ENCODE data around the gene PYCR2.
"Not testable (repeated sequence)": the region's sequence is repeated elsewhere in the genome, so short reads cannot be mapped to it uniquely, and the experiment has no call there.

The PYCR2 gene

GRCh38 chr1:225887554-225888288 is 36.3 kb downstream of the PYCR2 start:
- not testable (repeated sequence) for H3K9me3 Mint-ChIP-seq; H3K36me3 Mint-ChIP-seq (ENCODE audit: low read depth); H3K4me3 Mint-ChIP-seq; H3K27ac Mint-ChIP-seq
- Mint-ChIP-seq H3K4me1 (ENCODE audit: low read depth) (peaks cover 11% of the 10 kb centered on the region), H3K27me3 (peaks cover 20% of the 10 kb centered on the region)
- intact Hi-C loops (cut with micrococcal nuclease) = loop anchor here (10.0 kb wide), 1 partner anchor 113 kb away; the partner anchor contains the start of gene SRP9

GRCh38 chr1:225887030-225887314 is 37.1 kb downstream of the PYCR2 start:
- Mint-ChIP-seq H3K4me1 (ENCODE audit: low read depth) (peaks cover 11% of the 10 kb centered on the region), H3K9me3 (no peaks in the 10 kb centered on the region), H3K27ac (no peak overlapping the region), H3K36me3 (ENCODE audit: low read depth) (no peaks in the 10 kb centered on the region), H3K27me3 (peaks cover 20% of the 10 kb centered on the region), H3K4me3 (no peak overlapping the region)
- intact Hi-C loops (cut with micrococcal nuclease) = loop anchor here (10.0 kb wide), 1 partner anchor 112 kb away; the partner anchor contains the start of gene SRP9

GRCh38 chr1:225886159-225887029 is 37.7 kb downstream of the PYCR2 start:
- Mint-ChIP-seq H3K36me3 (ENCODE audit: low read depth) (no peaks in the 10 kb centered on the region), H3K4me1 (ENCODE audit: low read depth) (peaks cover 15% of the 10 kb centered on the region), H3K4me3 (no peak overlapping the region), H3K27ac (no peak overlapping the region), H3K27me3 (peaks cover 20% of the 10 kb centered on the region), H3K9me3 (no peaks in the 10 kb centered on the region)
- intact Hi-C loops (cut with micrococcal nuclease) = loop anchor here (10.0 kb wide), 1 partner anchor 112 kb away; the partner anchor contains the start of gene SRP9

GRCh38 chr1:225885336-225885735 is 38.7 kb downstream of the PYCR2 start:
- intact Hi-C loops (cut with micrococcal nuclease) = loop anchor here (10.0 kb wide), 1 partner anchor 111 kb away; the partner anchor contains the start of gene SRP9
- Mint-ChIP-seq H3K4me3 (no peak overlapping the region), H3K27me3 (peaks cover 20% of the 10 kb centered on the region), H3K4me1 (ENCODE audit: low read depth) (peaks cover 26% of the 10 kb centered on the region), H3K36me3 (ENCODE audit: low read depth) (no peaks in the 10 kb centered on the region), H3K27ac (no peak overlapping the region), H3K9me3 (no peaks in the 10 kb centered on the region)

- H3K9me3 Mint-ChIP-seq = no peaks in the 10 kb centered on the region
- intact Hi-C loops (cut with micrococcal nuclease) = loop anchor here (10.0 kb wide), 1 partner anchor 109 kb away; the partner anchor contains the start of gene SRP9
- H3K36me3 Mint-ChIP-seq (ENCODE audit: low read depth) = no peaks in the 10 kb centered on the region
- peak overlapping the region; percentile 95 for H3K4me3 Mint-ChIP-seq
- H3K27ac Mint-ChIP-seq = peak overlapping the region; percentile 89
- H3K4me1 Mint-ChIP-seq (ENCODE audit: low read depth) = peaks cover 42% of the 10 kb centered on the region
- H3K27me3 Mint-ChIP-seq = peaks cover 20% of the 10 kb centered on the region
Observed at GRCh38 chr1:225883616-225884265, 40.3 kb downstream of the PYCR2 start.

GRCh38 chr1:225882694-225883615 is 41.1 kb downstream of the PYCR2 start:
- Mint-ChIP-seq H3K4me3 (peak overlapping the region; percentile 95), H3K27me3 (peaks cover 19% of the 10 kb centered on the region), H3K27ac (peak overlapping the region; percentile 89), H3K36me3 (ENCODE audit: low read depth) (peaks cover 1% of the 10 kb centered on the region), H3K9me3 (no peaks in the 10 kb centered on the region), H3K4me1 (ENCODE audit: low read depth) (peaks cover 48% of the 10 kb centered on the region)
- intact Hi-C loops (cut with micrococcal nuclease) = loop anchor here (10.0 kb wide), 1 partner anchor 108 kb away; the partner anchor contains the start of gene SRP9

- Mint-ChIP-seq H3K27me3 (peaks cover 15% of the 10 kb centered on the region), H3K27ac (peak within 1 kb of the TSS; percentile 89), H3K9me3 (no peaks in the 10 kb centered on the region), H3K36me3 (ENCODE audit: low read depth) (peaks cover 10% of the 10 kb centered on the region), H3K4me1 (ENCODE audit: low read depth) (peaks cover 52% of the 10 kb centered on the region), H3K4me3 (peak within 1 kb of the TSS; percentile 95)
- intact Hi-C loops (cut with micrococcal nuclease) = loop anchor here (2.0 to 10.0 kb wide), 2 partner anchors 43 to 107 kb away; partner anchors contain the start of genes PYCR2 and SRP9
Observed at GRCh38 chr1:225881959-225882693, 41.9 kb downstream of the PYCR2 start, which contains the start of gene TMEM63A. Gene TMEM63A (minus strand): TSS chr1:225882380. CDS start chr1:225877580, 4,800 bp downstream.

- peak overlapping the region; percentile 95 for H3K4me3 Mint-ChIP-seq
- H3K36me3 Mint-ChIP-seq (ENCODE audit: low read depth) = peaks cover 18% of the 10 kb centered on the region
- H3K9me3 Mint-ChIP-seq = no peaks in the 10 kb centered on the region
- intact Hi-C loops (cut with micrococcal nuclease) = loop anchor here (2.0 to 10.0 kb wide), 2 partner anchors 43 to 107 kb away; partner anchors contain the start of genes PYCR2 and SRP9
- peak overlapping the region; percentile 89 for H3K27ac Mint-ChIP-seq
- peaks cover 52% of the 10 kb centered on the region for H3K4me1 Mint-ChIP-seq (ENCODE audit: low read depth)
- peaks cover 8% of the 10 kb centered on the region for H3K27me3 Mint-ChIP-seq
Observed at GRCh38 chr1:225881081-225881958, 42.7 kb downstream of the PYCR2 start.

- H3K27ac Mint-ChIP-seq = no peak overlapping the region
- H3K9me3 Mint-ChIP-seq = no peaks in the 10 kb centered on the region
- peaks cover 24% of the 10 kb centered on the region for H3K36me3 Mint-ChIP-seq (ENCODE audit: low read depth)
- H3K27me3 Mint-ChIP-seq = peaks cover 8% of the 10 kb centered on the region
- intact Hi-C loops (cut with micrococcal nuclease) = loop anchor here (2.0 to 10.0 kb wide), 2 partner anchors 44 to 106 kb away; partner anchors contain the start of genes PYCR2 and SRP9
- peak overlapping the region; percentile 95 for H3K4me3 Mint-ChIP-seq
- H3K4me1 Mint-ChIP-seq (ENCODE audit: low read depth) = peaks cover 52% of the 10 kb centered on the region
Observed at GRCh38 chr1:225880636-225881035, 43.4 kb downstream of the PYCR2 start.

GRCh38 chr1:225880222-225880588 is 43.8 kb downstream of the PYCR2 start:
- intact Hi-C loops (cut with micrococcal nuclease) = loop anchor here (2.0 to 10.0 kb wide), 2 partner anchors 45 to 105 kb away; partner anchors contain the start of genes PYCR2 and SRP9
- no peaks in the 10 kb centered on the region for H3K9me3 Mint-ChIP-seq

GRCh38 chr1:225879521-225880221 is 44.4 kb downstream of the PYCR2 start:
- Mint-ChIP-seq H3K27me3 (peaks cover 8% of the 10 kb centered on the region), H3K4me1 (ENCODE audit: low read depth) (peaks cover 52% of the 10 kb centered on the region), H3K27ac (no peak overlapping the region), H3K36me3 (ENCODE audit: low read depth) (peaks cover 34% of the 10 kb centered on the region), H3K4me3 (no peak overlapping the region), H3K9me3 (no peaks in the 10 kb centered on the region)
- intact Hi-C loops (cut with micrococcal nuclease) = loop anchor here (2.0 to 10.0 kb wide), 2 partner anchors 45 to 105 kb away; partner anchors contain the start of genes PYCR2 and SRP9

More at GRCh38 chr1:225880222-225880588, 43.8 kb downstream of the PYCR2 start:
- Mint-ChIP-seq H3K4me3 (no peak overlapping the region), H3K27me3 (peaks cover 8% of the 10 kb centered on the region), H3K4me1 (ENCODE audit: low read depth) (peaks cover 52% of the 10 kb centered on the region), H3K27ac (no peak overlapping the region), H3K36me3 (ENCODE audit: low read depth) (peaks cover 29% of the 10 kb centered on the region)

Measured in dendritic cell treated with granulocyte-macrophage colony-stimulating factor and Interleukin-4, amounts not matched to agents 40 ng/mL and 50 ng/mL, for 4 days (primary cell).